NCI-H526 (cell line): ENCODE data around the gene IL18R1.
A peak's percentile ranks its signal among the peaks of the same experiment; 100 is the strongest.

Experiments
- DNase-seq, 2 experiments: peaks; one replicate each; lab custom pipeline; 2025; lab: John Stamatoyannopoulos, UW

IL18R1 gene

GRCh38 chr2:102345329-102345920 lies 10.2 kb upstream of the IL18R1 start:
- DNase-seq = no peak

- DNase-seq = no peak
Observed at GRCh38 chr2:102346381-102347130, 9.0 kb upstream of the IL18R1 start.

- no peak for DNase-seq
Observed at GRCh38 chr2:102350137-102350793, 5.3 kb upstream of the IL18R1 start.

- no peak for DNase-seq
Observed at GRCh38 chr2:102356381-102356712, 751 bp downstream of the IL18R1 start.

- no peak for DNase-seq
Observed at GRCh38 chr2:102356741-102357140, 1.1 kb downstream of the IL18R1 start.

GRCh38 chr2:102357937-102358336 lies 2.3 kb downstream of the IL18R1 start:
- no peak for DNase-seq

- DNase-seq = peak in 1 of 2 experiments; percentile 46
Observed at GRCh38 chr2:102358496-102358895, 2.9 kb downstream of the IL18R1 start.

GRCh38 chr2:102359527-102359926 lies 3.9 kb downstream of the IL18R1 start:
- no peak for DNase-seq

GRCh38 chr2:102361632-102362241 lies 6.1 kb downstream of the IL18R1 start:
- no peak for DNase-seq

GRCh38 chr2:102365763-102366162 lies 10.2 kb downstream of the IL18R1 start:
- no peak for DNase-seq

- DNase-seq = no peak
Observed at GRCh38 chr2:102366406-102367112, 11.0 kb downstream of the IL18R1 start.

- no peak for DNase-seq
Observed at GRCh38 chr2:102367331-102367971, 11.9 kb downstream of the IL18R1 start.

- no peak for DNase-seq
Observed at GRCh38 chr2:102368461-102369109, 13.0 kb downstream of the IL18R1 start.

GRCh38 chr2:102369866-102370265 lies 14.3 kb downstream of the IL18R1 start:
- no peak for DNase-seq

- no peak for DNase-seq
Observed at GRCh38 chr2:102376052-102376591, 20.5 kb downstream of the IL18R1 start.

GRCh38 chr2:102383722-102384121 lies 28.1 kb downstream of the IL18R1 start:
- no peak for DNase-seq

- no peak for DNase-seq
Observed at GRCh38 chr2:102385522-102385921, 29.9 kb downstream of the IL18R1 start.

- no peak for DNase-seq
Observed at GRCh38 chr2:102386004-102386403, 30.4 kb downstream of the IL18R1 start.

GRCh38 chr2:102386867-102387541 lies 31.4 kb downstream of the IL18R1 start:
- DNase-seq = no peak

GRCh38 chr2:102387763-102388546 lies 32.4 kb downstream of the IL18R1 start:
- DNase-seq = no peak
